CD14-positive monocyte (primary cell): ENCODE data around the gene KRTAP5-8. TPM values are rescaled to one million over a fixed set of nuclear protein-coding genes. Genes with fewer than 3 reads are reported as not detected.

Source experiments
- DNase-seq, 3 donors: peaks; one replicate each; pipeline ENCODE4 v3.0.0-alpha.2; 2011 to 2022
- H2AFZ ChIP-seq: 2 replicates; pipeline ENCODE4 v1.6.0; 2012; ENCODE audit warnings: mild to moderate bottlenecking, low read depth, low read length, inconsistent platforms; ENCODE audit not compliant: insufficient read depth, poor library complexity, severe bottlenecking
- H3K27ac ChIP-seq, 2 donors: 1 replicate in 1 of 2; 2 replicates in 1 of 2; pipeline ENCODE4 v1.5.1; 2012 to 2013; ENCODE audit warnings: low read length in 2 of 2, control low read depth in 1 of 2, inconsistent platforms in 1 of 2, low read depth in 1 of 2, mild to moderate bottlenecking in 1 of 2
- H3K27me3 ChIP-seq, 2 donors: one replicate each; pipeline versions ENCODE4 v1.6.0 to v1.6.1; 2011 to 2013; ENCODE audit warnings: low read length in 2 of 2; ENCODE audit not compliant: control insufficient read depth in 2 of 2, insufficient read depth in 2 of 2
- H3K36me3 ChIP-seq, 2 donors: replicated peaks in 1 of 2; 1 replicate in 1 of 2; 2 replicates in 1 of 2; pipeline versions ENCODE4 v1.5.1 to v1.6.1; 2012 to 2013; ENCODE audit warnings: low read length in 2 of 2, control low read depth in 1 of 2, inconsistent platforms in 1 of 2, mild to moderate bottlenecking in 1 of 2; ENCODE audit not compliant: insufficient read depth in 2 of 2, control insufficient read depth in 1 of 2
- H3K4me1 ChIP-seq, 2 donors: 1 replicate in 1 of 2; 2 replicates in 1 of 2; pipeline versions ENCODE4 v1.5.1 to v1.6.1; 2012 to 2013; ENCODE audit warnings: low read length in 2 of 2, control low read depth in 1 of 2, inconsistent platforms in 1 of 2, mild to moderate bottlenecking in 1 of 2, moderate library complexity in 1 of 2; ENCODE audit not compliant: insufficient read depth in 2 of 2, control insufficient read depth in 1 of 2
- H3K4me2 ChIP-seq: replicated peaks from 2 replicates; pipeline ENCODE3; 2012; ENCODE audit warnings: low read length, moderate library complexity, mild to moderate bottlenecking; ENCODE audit not compliant: poor library complexity, severe bottlenecking; ENCODE audit errors: extremely low read depth
- H3K4me3 ChIP-seq, 3 experiments: fragments of 200-600 bp in 1 of 3; sonication (generic) in 1 of 3; replicated peaks in 1 of 3; 1 replicate in 2 of 3; 2 replicates in 1 of 3; pipeline ENCODE4 v1.5.1; 2011 to 2013; ENCODE audit warnings: low read length in 3 of 3, mild to moderate bottlenecking in 3 of 3, control low read depth in 2 of 3, low read depth in 2 of 3, inconsistent platforms in 1 of 3, moderate library complexity in 1 of 3
- H3K79me2 ChIP-seq: 2 replicates; pipeline ENCODE4 v1.6.0; 2012; ENCODE audit warnings: mild to moderate bottlenecking, control low read depth, inconsistent platforms, low read length, moderate library complexity; ENCODE audit not compliant: insufficient read depth
- H3K9ac ChIP-seq: 2 replicates; pipeline ENCODE4 v1.6.0; 2017; ENCODE audit warnings: low read length, mild to moderate bottlenecking; ENCODE audit not compliant: insufficient read depth, poor library complexity, severe bottlenecking
- H3K9me3 ChIP-seq, 2 donors: replicated peaks in 1 of 2; 1 replicate in 1 of 2; 2 replicates in 1 of 2; pipeline versions ENCODE4 v1.5.1 to v1.6.1; 2012 to 2013; ENCODE audit warnings: low read length in 2 of 2, control low read depth in 1 of 2; ENCODE audit not compliant: control insufficient read depth in 1 of 2, insufficient read depth in 1 of 2
- H4K20me1 ChIP-seq: 2 replicates; pipeline ENCODE4 v1.6.0; 2012; ENCODE audit warnings: mild to moderate bottlenecking, low read length, control low read depth, moderate library complexity; ENCODE audit not compliant: insufficient read depth
- H3K27ac Mint-ChIP-seq, 7 donors: one replicate each; pipeline ENCODE4 v1.8.0; 2020; ENCODE audit warnings: mild to moderate bottlenecking in 7 of 7, mixed read lengths in 7 of 7, moderate library complexity in 6 of 7, inconsistent platforms in 2 of 7
- H3K27me3 Mint-ChIP-seq, 3 donors: one replicate each; pipeline ENCODE4 v1.8.0; 2021 to 2022; ENCODE audit warnings: low read depth in 3 of 3, mild to moderate bottlenecking in 3 of 3, mixed read lengths in 3 of 3, moderate library complexity in 3 of 3, inconsistent platforms in 1 of 3
- H3K36me3 Mint-ChIP-seq, 2 donors: one replicate each; pipeline ENCODE4 v1.8.0; 2020; ENCODE audit warnings: mixed read lengths in 2 of 2, inconsistent platforms in 1 of 2, mild to moderate bottlenecking in 1 of 2
- H3K4me1 Mint-ChIP-seq: one replicate; pipeline ENCODE4 v1.8.0; 2020; ENCODE audit warnings: mild to moderate bottlenecking, mixed read lengths
- H3K4me3 Mint-ChIP-seq, 2 donors: one replicate each; pipeline ENCODE4 v1.8.0; 2020; ENCODE audit warnings: mild to moderate bottlenecking in 2 of 2, mixed read lengths in 2 of 2, moderate library complexity in 1 of 2
- H3K9me3 Mint-ChIP-seq, 7 donors: one replicate each; pipeline ENCODE4 v1.8.0; 2020 to 2022; ENCODE audit warnings: mixed read lengths in 7 of 7, mild to moderate bottlenecking in 6 of 7, moderate library complexity in 6 of 7, inconsistent platforms in 2 of 7
- CTCF ChIP-seq: fragments of 200-600 bp; IDR thresholded peaks from one replicate; pipeline ENCODE4 v1.8.0; 2022; ENCODE audit warnings: antibody characterized with exemption, mild to moderate bottlenecking
- WGBS: methylation state at CpG from one replicate; pipeline ENCODE4 v1.1.5; 2013; ENCODE audit warnings: missing lambda C conversion rate; ENCODE audit not compliant: insufficient coverage; 5-methylcytosine and 5-hydroxymethylcytosine counted together
- intact Hi-C, 2 donors: fragments of 100-400 bp; cut with micrococcal nuclease; formaldehyde crosslinking; loops; one replicate each; pipeline versions ENCODE4 v1.15.0 to v1.15.1; 2023
- polyA plus RNA-seq, 3 donors: library from polyadenylated mRNA; depleted of rRNA in 1 of 3; unstranded in 2 of 3; stranded (reverse) in 1 of 3; fragments of 300-500 nt in 2 of 3; fragments of >200 nt in 1 of 3; fragmentation: Illumina TruSeq in 2 of 3; gene quantifications; 1 replicate in 2 of 3; 2 replicates in 1 of 3; pipeline ENCODE4 v1.2.3, GENCODE V29; 2012 to 2021

The KRTAP5-8 gene
- polyA plus RNA-seq, 3 donors: 0.08 TPM; not detected in 2

DNA sequence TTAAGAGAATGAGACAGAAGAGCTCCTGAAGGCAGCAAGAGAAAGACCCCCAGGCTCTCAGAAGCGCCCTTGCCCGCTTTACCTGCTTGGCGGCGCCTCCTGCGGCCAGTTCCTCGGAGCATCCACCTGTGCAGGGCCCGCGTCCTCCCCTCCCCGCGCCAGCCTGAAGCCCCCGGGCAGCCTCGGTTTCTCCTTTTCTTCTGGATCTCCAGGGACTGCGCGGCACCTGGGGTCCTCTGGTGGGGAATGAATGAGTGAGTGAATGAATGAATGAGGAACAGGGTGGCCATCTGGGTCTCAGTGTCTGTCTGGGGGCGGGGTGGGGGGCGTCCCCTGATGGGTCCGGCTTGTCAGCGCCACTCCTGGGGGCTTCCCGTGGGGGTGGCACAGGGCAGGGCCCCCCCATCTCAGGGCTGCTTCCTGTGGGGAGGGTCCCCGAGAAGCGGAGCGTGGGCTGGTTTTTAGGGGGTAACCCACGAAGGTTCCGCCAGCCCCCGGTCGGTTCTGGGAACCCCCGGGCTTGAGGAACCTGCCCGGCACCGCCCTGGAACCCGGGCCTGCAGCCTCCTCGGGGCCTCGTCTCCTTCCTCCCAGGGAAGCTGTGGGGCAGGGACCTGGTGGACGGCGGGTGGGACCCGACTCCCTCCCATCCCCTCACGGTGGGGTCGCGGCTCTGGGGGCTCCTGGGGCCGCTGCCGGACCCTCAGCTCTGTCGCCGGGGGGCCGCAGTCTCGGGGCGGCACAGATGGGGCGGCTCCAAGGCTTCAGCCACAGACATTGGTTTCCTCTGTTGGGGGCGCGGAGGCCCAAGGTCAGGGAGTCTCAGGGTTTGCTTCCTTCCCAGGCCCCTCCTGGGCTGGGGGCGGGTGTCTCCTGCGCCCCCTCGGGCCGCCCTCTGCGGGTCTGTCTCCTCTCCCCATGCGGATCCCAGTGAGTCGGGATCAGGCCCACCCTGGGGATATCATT lies 19.0 kb upstream of the KRTAP5-8 start:
- Mint-ChIP-seq H3K9me3 (peaks cover 0 to 8% (median under 1%) of the 10 kb centered on the region in 7 donors), H3K4me3 (no peak overlapping the region), H3K36me3 (no peaks in the 10 kb centered on the region), H3K4me1 (no peaks in the 10 kb centered on the region), H3K27me3 (no peaks in the 10 kb centered on the region), H3K27ac (no peak overlapping the region)
- H3K4me1 ChIP-seq: no peaks in the 10 kb centered on the region
- no peak for DNase-seq
- no peaks in the 10 kb centered on the region for H3K36me3 ChIP-seq
- intact Hi-C loops: no loop called here
- H3K79me2 ChIP-seq: no peaks in the 10 kb centered on the region
- H3K27ac ChIP-seq: no peak overlapping the region
- no peak overlapping the region for H3K4me2 ChIP-seq
- no peak overlapping the region for H3K4me3 ChIP-seq
- H3K9me3 ChIP-seq: no peaks in the 10 kb centered on the region
- no peak for TF ChIP-seq CTCF
- H4K20me1 ChIP-seq: no peaks in the 10 kb centered on the region
- H2AFZ ChIP-seq: no peak overlapping the region
- 95% methylated on average over 51 of the region's 55 CpGs for WGBS
- no peaks in the 10 kb centered on the region for H3K27me3 ChIP-seq
- no peak overlapping the region for H3K9ac ChIP-seq

GRCh38 chr11:71519546-71519945 lies 18.3 kb upstream of the KRTAP5-8 start:
- Histone ChIP-seq H3K4me2 (no peak overlapping the region), H3K4me3 (no peak overlapping the region), H3K9me3 (no peaks in the 10 kb centered on the region), H3K9ac (no peak overlapping the region), H2AFZ (no peak overlapping the region), H3K27ac (no peak overlapping the region), H4K20me1 (no peaks in the 10 kb centered on the region), H3K36me3 (no peaks in the 10 kb centered on the region), H3K4me1 (no peaks in the 10 kb centered on the region), H3K79me2 (no peaks in the 10 kb centered on the region), H3K27me3 (no peaks in the 10 kb centered on the region)
- H3K9me3 Mint-ChIP-seq: peaks cover 0 to 7% (median 0%) of the 10 kb centered on the region in 7 donors
- no peak overlapping the region for H3K27ac Mint-ChIP-seq
- TF ChIP-seq CTCF: no peak
- H3K4me3 Mint-ChIP-seq: no peak overlapping the region
- no peak for DNase-seq
- H3K36me3 Mint-ChIP-seq: no peaks in the 10 kb centered on the region
- intact Hi-C loops: no loop called here
- no peaks in the 10 kb centered on the region for H3K27me3 Mint-ChIP-seq
- WGBS: 92% methylated on average over 10 of the region's 10 CpGs
- H3K4me1 Mint-ChIP-seq: no peaks in the 10 kb centered on the region
